ENCODE data around the gene ITPR1.

Gene ITPR1

DNA sequence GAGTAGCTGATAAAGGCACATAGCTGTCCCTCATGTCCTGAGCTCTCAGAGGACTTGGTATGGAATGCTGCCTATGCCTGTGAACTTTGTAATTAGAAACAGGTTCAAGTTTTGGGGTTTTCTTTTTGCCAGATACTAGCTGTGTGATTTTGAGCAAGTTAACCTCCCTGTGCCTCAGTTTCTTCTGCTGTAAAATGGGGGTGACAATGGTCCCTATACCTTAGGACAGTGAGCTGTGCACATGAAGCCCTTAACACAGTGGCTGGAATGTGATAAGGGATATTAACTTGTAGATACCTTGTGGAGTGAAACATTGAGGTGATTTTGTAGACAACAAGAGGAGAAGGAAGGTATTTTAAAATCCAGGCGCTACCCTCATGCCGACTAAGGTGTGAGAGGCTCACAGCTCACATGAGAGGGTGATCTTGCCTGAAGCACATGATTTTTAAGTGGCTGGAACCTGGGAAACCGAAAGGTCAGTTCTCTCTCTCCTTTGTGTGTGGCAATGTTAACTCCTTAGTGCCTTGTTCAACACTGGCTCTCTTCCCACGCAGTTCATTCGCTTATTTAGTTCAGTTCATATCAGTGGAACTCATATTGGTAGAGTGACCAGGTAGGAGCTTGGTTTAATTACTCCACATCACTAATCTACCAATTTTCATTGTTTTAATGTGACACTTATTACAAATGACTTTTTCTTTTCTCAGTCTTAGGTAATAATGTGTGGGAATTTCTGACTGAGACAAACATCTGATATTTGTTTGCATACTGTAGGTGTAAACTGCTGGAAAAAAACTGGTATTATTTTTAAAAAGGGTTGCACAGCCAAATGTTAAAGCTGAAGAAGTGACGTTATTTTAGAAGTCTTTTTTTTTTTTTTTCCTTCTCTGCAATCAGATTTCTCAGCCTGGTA, 236.2 kb downstream of the ITPR1 start:
- no peak for DNase-seq

DNA sequence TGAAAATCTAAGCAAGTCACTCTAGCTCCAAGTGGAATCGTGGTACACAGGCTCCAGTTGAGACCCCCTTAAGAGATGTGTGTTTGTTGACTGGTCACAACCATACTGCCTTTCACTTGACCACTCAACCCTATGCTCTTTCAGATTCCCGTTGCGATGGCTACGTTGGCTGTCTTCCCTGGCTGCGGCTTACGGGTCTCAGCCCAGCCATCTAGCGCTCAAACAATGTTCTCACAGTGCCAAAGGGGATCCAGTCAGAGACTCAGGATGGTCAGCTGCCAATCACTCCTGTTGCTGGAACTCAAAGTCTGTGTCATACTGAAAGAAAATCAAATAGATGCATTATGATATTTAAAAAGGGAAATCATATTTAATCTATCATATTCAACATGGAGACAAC, 237.6 kb downstream of the ITPR1 start:
- no peak for DNase-seq

DNA sequence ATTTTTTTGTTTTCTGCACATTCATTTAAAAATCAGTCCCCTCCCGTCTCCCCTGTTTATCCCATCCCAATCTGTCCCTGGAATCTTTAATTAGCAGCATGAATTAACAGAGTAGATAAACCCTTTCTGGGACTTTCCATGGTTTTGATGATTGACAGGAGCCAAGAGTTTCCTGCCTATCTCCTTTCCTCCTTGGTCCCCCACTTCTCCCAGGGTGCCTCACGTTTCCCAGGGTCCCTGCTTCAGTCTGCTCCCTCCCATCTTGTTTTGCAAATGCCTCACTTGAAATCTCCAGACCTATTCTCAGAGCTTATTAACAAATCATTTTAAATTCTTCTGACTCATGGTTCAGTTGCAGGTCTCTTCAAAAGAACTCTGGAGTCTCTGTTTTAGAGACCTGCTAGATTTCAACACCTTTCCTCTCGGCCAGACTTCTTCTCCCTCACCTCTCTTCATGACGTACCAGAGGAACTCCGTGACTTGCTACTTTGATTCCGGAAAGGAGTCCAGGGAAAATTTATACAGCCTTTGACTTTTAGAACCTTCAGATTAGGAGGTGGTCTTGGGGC, 238.5 kb downstream of the ITPR1 start:
- DNase-seq, result no peak

DNA sequence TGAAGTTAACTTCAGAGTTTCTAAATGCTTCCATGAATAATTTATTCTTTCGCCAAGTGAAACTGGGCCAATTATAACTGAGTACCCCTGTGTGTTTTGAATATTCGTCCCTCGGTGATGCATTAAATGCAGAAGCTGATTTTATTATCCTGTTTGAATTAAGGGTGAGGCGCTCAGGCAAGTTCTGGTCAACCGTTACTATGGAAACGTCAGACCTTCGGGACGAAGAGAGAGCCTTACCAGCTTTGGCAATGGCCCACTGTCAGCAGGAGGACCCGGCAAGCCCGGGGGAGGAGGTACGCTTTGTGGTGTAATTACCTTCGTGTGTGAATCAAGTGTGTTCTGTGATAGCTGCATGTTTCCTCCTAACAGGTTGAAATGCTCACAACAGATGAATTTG, 239.8 kb downstream of the ITPR1 start:
- DNase-seq, result no peak

DNA sequence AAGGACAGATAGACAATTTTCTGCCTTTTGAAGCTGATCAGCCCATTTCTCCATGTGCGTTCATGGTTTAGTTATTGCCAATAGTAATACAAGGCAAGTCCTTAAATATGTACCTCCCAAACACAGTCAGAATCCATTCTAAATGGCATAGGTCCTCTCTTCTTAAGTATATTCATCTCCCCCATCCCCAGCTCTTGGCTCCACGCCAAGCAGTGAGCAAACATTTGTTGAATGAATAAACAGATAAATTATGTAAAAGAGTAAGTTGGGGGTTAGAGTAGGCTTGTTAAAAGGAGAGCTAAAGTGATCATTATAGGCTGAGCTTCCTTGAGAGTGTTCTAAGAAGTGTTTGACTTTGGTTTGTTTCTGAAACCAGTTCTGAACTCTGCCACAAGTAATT, 241.3 kb downstream of the ITPR1 start:
- peak in 1 of 2 experiments; percentile 2 for DNase-seq

DNA sequence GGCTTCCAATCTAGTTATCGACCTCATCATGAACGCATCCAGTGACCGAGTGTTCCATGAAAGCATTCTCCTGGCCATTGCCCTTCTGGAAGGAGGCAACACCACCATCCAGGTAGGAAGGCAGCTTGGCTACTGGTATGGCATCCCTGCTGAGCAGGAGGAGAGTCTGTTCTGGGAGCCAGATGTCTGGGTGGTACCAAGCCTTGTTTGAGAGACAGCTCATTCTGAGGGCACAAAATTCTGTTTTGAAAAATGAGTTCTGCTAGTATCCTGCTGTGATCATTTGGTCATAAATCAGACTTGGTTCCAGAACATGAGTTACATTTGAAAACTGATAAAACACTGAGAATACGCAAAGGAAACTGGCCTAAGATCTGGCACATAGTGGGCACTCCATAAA, 242.1 kb downstream of the ITPR1 start:
- no peak for DNase-seq

DNA sequence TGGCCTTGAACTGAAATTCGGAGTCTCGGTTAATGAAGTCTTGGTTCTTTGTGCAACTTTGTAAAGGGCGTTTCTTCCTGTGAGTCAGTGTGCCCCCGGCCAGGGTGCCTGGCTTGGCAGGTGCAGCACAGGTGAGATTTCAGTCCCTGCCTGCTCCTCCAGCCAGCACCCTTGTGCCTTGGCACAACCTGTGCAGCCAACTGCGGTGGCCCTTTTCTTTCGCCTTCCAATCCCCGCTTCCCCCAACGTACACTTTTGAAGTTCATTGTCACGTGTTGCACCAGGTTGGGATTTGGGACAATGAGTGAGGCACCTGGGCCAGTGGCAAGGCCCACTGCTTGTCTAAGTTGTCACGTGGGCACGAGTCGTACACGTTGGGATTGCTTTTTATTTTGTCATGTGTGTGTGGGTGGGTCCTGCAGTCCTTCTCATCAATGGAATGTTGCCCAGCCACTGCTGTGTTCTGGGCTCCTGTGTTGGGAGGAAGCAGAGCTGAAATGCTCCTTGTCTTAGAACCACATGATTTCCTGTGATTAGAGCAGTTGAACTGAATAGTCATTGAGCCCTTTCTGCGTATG, 243.2 kb downstream of the ITPR1 start:
- no peak for DNase-seq

DNA sequence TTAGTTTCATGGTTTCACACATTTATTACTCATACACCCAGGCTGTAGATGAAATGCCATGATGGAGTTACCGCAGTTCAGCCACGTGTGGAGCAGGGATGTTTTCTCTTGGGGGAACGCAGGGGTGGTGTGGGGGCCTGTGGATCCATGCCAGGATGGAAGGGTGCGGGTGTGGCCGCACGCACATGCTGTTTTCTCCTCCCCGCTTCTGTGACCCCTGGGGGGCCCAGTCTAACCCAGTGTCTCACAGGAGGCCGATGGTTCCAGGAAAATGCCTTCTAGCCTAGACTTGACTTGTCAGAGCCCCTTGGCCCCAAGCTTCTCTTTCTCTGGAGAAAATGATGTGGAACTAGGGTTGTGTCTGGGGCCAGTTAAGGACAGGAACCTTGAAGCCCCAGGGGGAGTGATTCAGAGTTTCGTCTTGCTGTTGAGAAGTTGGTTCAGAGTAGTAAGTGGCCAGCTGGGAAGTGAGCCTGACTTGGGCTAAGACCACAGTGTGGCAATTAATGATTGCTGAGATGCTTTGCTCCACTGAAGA, 245.7 kb downstream of the ITPR1 start:
- no peak for DNase-seq

DNA sequence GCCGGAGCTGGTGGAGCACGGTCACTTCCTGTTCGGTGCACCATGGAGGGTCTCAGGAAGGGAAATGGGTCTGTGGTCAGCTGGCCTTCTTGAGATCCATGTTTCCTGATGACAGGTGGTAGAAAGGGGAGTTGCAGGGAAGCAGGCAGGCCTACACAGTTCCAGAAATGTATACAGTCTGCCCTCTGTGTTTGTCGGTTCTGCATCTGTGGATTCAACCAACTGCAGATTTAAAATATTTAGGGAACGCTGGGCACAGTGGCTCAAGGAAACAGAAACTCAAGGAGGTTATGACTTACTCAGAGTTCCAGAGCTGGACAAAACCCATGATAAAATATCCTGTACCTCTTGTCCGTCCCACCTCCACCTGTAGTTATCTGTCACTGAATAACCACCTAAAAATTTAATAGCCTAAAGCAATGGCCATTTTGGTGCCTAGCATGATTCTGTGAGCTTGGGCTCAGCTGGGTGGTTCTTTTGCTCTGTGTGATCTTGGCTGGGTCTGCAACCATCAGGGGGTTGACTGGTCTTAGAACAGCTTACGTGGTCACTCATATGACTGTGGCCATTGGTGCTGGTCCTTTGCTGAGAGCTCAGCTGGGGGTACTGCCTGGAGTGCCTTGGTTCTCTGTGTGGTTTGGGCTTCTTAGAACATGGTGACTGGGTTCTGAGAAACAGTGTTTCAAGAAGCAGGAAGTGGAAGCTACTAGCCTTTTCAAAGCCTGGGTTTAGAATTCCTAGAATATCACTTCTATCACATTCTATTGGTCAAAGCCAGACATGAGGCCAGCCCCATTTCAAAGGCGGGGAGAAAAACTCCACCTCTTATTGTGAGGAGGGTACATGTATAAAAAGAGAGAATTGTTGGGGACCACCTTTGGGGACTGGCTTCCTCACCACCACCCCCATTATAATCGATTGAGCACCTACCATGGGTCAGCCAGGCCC, 246.4 kb downstream of the ITPR1 start:
- DNase-seq, result no peak

DNA sequence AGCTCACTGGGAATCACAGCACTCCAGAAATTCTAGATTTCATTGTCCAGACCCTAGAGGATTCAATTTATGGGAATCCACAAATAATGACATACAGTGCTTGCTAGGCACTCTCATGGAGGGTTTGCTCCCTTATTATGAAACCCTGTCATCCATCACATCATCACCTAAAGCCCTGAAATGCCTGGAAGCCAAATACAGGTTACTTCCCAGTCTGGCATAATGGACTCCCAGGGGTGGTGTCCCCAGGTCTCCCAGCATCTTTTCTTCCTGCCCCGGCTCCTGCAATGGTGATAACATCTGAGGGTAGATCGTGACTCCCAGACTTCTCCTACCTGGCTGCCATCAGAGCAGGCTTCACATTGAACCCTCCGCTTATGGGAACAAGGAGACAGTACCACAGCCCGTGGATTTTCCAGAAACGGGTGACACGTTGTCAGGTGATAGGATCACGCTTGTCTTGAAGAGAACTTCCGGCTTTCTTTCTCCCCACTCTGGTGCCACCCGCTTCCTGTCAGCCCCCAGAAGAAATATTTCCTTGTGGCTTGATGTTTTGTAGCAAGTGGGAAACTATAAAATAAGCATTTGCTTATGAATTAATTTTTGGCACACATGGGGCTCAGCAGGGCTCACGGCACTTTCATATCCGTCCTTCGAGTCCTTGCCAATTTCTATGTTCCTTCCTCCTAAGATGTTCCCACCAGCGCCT, 247.4 kb downstream of the ITPR1 start:
- DNase-seq, result no peak

DNA sequence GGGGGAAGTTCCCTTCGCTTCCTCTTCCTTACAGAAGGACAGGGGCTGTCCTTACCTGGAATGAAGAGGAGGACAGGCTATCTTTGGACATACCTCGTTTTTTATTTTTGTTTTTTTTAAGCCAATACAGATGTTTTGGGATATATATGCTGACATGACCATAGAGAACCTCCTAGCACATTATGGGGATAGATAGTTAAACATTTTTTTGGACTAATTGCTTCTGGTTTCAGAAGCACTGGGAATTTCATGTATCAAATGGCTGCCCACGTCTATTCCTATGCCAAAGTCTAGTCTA, 247.9 kb downstream of the ITPR1 start:
- DNase-seq, result no peak

DNA sequence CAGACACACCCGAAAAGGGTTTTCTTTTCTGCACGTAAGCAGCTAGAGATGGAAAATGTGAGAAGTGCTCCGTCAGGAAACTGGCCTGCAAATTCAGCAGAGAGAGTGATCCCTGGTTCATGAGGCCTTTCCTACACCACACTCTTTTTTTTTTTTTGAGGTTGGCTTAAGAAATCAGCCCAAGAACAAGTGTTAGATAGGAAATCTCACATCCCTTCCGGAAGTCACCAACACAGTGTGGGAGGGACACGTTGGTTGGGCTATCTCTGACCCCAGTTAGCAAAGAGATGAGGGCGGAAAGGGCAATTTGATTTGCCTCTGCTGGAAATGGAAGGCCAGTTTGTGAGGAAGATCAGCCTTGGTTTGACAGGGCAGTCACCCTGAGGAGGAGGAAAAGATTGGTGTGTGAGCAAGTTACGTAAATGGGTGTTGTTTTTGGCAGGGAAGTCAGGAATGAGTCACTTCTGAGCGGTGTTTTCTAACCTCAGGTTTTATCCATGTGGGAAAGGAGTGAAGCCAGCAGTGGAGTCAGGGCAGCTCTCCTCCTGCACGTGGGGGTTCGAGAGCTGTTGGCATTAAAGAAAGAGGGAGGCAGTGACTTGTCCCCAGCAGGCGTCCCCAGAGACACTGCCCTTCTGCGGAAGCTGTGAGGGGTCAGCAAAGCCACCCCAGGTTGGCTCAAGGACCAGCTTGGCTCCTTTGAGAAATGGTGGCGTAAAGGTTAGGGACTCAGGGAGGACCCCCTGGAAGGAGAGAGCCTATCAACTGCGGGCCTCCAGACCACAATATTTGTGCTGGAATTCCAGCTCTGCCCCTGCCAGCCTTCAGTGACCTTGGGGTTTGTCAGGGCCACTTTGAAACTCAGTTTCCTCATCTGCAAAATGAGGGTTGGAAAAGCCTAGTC, 248.5 kb downstream of the ITPR1 start:
- DNase-seq, result no peak

DNA sequence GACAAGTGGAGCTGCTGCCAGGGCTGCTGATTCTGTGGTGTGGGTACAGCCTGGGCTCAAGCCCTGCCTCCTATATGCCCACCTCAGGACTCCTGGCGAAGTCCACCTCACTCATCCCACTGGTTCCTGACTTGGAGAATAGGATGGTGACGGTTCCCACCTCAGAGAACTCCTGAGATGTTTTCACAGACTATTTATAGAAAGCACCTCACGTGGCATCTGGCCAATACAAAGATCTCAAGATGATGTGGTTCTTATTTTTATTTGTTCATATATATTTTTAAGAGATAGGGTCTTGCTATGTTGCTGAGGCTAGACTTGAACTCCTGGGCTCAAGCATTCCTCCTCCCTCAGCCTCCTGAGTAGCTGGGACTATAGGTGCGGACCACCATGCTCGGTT, 249.2 kb downstream of the ITPR1 start:
- DNase-seq, result no peak

DNA sequence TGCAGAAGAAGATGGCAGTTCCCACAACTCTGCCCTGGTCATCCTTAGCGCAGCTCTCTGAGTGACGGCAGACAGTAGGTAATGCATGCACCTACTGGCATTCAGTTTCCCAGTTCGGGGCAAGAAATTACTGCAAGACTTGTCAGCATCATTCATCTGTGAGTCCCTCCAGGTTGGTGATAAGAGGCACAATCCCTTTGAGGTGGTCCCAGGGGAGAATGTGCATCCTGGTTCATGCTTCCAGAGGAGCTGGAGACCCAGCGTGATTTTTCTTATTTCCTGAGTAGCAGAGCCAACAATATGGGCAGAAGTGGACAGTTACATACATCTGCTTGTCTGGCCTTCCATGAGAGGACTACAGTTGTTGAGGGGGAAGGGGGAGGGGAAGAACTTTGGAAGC, 250.2 kb downstream of the ITPR1 start:
- DNase-seq, result no peak

DNA sequence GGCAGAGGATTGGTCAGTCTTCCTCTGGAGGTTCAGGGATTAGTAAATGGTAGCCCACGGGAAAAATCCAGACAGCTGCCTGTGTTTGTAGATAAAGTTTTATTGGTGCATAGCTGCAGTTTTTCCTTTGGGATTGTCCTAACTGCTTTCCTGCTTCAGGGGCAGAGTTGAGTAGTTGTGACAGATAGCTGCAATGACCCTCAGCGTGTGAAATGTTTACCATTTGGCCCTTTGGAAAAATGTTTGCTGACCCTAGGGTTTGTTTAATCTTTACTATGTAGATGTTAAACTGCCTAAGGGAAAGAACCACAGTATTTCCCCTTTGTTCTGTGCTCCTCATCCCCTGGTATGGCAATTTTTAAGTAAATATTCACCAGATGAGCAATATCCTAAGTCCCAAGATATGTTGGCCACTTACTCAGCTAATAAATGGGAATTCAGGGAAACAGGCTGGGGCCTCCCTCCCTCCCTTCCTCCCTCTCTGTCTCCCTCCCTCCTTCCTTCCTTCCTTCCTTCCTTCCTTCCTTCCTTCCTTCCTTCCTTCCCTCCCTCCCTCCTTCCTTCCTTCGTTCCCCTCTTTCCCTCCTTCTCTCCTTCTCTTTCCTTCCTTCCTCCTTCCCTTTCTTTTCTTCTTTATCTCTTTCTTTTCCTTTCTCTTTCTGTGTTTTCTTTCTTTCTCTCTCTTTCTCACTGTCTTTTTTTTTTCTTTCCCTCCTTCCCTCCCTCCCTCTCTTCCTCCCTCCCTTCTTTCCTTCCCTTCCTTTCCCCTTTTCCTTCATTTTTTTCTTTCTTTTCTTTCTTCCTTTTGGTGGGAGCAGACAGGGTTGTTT, 251.5 kb downstream of the ITPR1 start:
- no peak for DNase-seq

DNA sequence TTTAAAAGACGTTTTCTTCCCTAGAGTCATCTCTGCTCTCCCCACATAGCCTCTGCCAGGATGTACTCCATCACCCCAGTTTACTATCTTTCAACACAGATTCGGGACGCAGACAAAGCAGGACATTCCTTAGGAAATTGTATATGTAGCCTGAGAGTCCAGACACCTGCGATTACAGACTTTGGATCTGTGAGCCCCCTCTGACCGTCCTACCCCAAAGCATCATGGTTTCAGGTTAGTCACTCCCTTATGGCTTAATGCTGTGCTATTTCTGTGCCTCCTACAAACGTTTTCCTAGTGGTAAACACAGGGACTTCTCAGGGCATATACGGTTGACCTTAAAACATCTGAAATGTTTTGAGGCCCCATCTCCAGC, 252.1 kb downstream of the ITPR1 start:
- DNase-seq, result no peak

DNA sequence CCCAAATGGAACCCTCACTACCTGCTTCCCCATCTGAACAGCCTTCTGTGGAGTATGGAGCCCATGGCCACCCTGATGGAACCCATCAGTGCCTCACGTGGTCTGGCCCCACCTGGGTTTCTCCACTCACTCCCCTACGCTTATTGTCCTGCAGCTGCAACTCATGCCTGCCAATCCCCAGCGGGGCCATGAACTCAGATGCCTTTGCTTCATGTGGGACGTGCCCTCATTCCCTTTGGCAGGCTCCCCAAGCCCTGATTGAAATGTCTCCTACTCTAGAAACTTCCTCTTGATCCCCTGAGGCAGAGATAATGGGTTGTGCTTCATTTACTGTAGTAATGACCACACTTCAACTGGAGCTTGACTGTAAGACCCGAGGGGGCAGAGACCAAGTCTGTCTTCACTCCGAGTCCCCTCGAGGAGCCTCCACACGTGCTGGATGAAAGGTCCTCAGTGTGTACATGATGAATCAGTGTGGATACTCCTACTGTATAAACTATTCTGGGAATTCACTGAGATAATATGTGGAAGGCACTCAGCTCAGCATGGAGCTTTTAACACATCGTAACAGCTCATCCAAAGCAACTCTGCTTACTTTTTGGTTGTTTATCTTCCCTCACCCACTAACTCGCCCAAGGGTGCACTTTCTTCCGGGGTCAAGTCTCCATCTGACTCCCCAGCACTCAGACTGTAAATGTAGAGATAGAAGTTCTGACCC, 253.3 kb downstream of the ITPR1 start:
- DNase-seq, result no peak

DNA sequence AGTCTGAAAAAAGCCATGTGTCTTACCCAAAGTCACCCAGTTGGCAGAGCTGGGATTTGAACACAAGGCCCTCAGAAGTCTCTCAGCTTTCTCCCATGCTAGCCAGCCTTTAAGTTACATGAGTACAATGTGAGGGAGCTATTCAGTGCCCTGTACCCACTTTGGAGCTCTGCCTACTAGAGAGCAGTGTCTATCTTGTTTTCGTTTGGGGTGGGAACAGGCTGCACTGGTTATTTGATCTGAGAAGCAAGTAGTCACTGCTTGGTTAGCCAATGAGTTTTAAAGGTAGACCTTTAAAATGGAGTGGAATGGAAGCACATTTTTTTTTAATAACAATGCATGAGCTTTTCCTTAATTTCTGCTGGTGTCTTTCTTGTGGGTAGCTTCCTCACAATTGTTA, 255.0 kb downstream of the ITPR1 start:
- DNase-seq, result no peak

DNA sequence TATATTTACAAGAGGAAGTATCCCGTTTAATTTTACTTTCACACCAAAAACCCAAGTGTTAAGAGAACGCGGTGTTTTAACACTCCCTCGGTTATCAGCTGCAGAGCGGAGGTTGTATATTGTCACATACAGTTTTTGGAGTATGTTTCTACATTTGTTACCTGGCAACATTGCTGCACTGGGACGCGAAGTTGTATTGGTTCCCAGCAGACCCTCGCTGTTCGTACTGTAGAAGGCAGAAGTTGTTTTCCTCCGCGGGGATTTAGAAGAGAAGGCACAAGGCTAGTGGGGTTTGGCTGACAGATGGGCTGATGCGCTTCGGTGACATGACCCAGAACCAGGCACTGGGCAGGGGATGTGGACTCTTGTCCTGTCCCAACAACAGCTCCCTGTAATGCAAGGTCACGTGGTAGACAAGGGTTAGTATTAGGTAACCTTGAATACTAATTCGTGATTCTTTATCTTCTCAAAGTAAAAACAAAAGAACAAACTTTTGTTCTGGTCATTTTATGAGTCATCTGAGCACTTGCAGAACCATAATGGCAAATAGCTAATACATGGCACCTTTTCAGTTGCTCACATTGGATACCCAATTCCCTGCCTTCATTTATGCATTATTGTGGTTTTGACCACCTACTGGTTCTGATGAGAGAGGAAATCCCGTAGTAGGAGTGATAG, 255.7 kb downstream of the ITPR1 start:
- DNase-seq, result no peak
